Tibial artery (tissue), 4 donors: ENCODE results near the gene TMBIM1.

ENCODE experiments used
- DNase-seq, 2 donors: peaks; one replicate each; pipeline ENCODE4 v3.0.0-alpha.2; 2019
- H3K27ac ChIP-seq, 2 donors: fragments of 200-600 bp; sonication (generic) in 1 of 2; 1 replicate in 1 of 2; 2 replicates in 1 of 2; pipeline ENCODE4 v1.5.1; 2018 to 2019; ENCODE audit warnings: mild to moderate bottlenecking in 1 of 2
- H3K27me3 ChIP-seq, 2 donors: fragments of 200-600 bp; sonication (generic) in 1 of 2; one replicate each; pipeline versions ENCODE4 v1.5.1 to v1.6.0; 2016 to 2019
- H3K36me3 ChIP-seq, 3 donors: fragments of 200-600 bp; sonication (generic) in 2 of 3; one replicate each; pipeline ENCODE4 v1.5.1; 2016 to 2019; ENCODE audit warnings: mild to moderate bottlenecking in 2 of 3
- H3K4me1 ChIP-seq, 4 donors: fragments of 200-600 bp; sonication (generic) in 2 of 4; 1 replicate in 3 of 4; 2 replicates in 1 of 4; pipeline ENCODE4 v1.5.1; 2016 to 2019
- H3K4me3 ChIP-seq, 2 donors: fragments of 200-600 bp; sonication (generic) in 1 of 2; 1 replicate in 1 of 2; 2 replicates in 1 of 2; pipeline ENCODE4 v1.5.1; 2018 to 2019; ENCODE audit warnings: mild to moderate bottlenecking in 2 of 2
- H3K9me3 ChIP-seq, 3 donors: fragments of 200-600 bp; sonication (generic) in 1 of 3; one replicate each; pipeline ENCODE4 v1.5.1; 2016 to 2019
- intact Hi-C: fragments of 100-400 bp; cut with DNase I; formaldehyde crosslinking; loops from one replicate; pipeline ENCODE4 v1.15.0; 2023; ENCODE audit warnings: low total_unique reads
- TF ChIP-seq, protein P1 (sequence below), 2 experiments: fragments of 200-600 bp in 1 of 2; fragments of 450-650 bp in 1 of 2; IDR thresholded peaks; one replicate each; pipeline ENCODE4 v1.5.1; 2017 to 2019; ENCODE audit warnings: antibody characterized with exemption in 2 of 2, mild to moderate bottlenecking in 1 of 2, moderate library complexity in 1 of 2

TMBIM1 gene

GRCh38 chr2:218229239-218229638, 63.1 kb downstream of the TMBIM1 start:
- Histone ChIP-seq H3K4me1 (peaks cover 0 to 59% (median 23%) of the 10 kb centered on the region in 4 donors), H3K36me3 (peaks cover 51 to 85% (median 83%) of the 10 kb centered on the region in 3 donors), H3K27ac (peak overlapping the region; percentile 48 to 49), H3K27me3 (no peaks in the 10 kb centered on the region), H3K9me3 (no peaks in the 10 kb centered on the region), H3K4me3 (no peak overlapping the region)
- intact Hi-C loops: no loop called here
- TF ChIP-seq, protein P1, sequence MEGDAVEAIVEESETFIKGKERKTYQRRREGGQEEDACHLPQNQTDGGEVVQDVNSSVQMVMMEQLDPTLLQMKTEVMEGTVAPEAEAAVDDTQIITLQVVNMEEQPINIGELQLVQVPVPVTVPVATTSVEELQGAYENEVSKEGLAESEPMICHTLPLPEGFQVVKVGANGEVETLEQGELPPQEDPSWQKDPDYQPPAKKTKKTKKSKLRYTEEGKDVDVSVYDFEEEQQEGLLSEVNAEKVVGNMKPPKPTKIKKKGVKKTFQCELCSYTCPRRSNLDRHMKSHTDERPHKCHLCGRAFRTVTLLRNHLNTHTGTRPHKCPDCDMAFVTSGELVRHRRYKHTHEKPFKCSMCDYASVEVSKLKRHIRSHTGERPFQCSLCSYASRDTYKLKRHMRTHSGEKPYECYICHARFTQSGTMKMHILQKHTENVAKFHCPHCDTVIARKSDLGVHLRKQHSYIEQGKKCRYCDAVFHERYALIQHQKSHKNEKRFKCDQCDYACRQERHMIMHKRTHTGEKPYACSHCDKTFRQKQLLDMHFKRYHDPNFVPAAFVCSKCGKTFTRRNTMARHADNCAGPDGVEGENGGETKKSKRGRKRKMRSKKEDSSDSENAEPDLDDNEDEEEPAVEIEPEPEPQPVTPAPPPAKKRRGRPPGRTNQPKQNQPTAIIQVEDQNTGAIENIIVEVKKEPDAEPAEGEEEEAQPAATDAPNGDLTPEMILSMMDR (IDR thresholded peaks at IDR 0.05): no peak
- DNase-seq: peak in 1 of 2 donors; percentile 26

- H3K4me3 ChIP-seq: no peak overlapping the region
- H3K36me3 ChIP-seq: peaks cover 48 to 78% (median 77%) of the 10 kb centered on the region in 3 donors
- TF ChIP-seq, protein P1 (IDR thresholded peaks at IDR 0.05): no peak
- H3K27me3 ChIP-seq: no peaks in the 10 kb centered on the region
- no peak for DNase-seq
- H3K27ac ChIP-seq: peak overlapping the region; percentile 48 to 49
- intact Hi-C loops: no loop called here
- peaks cover 0 to 65% (median 26%) of the 10 kb centered on the region in 4 donors for H3K4me1 ChIP-seq
- H3K9me3 ChIP-seq: no peaks in the 10 kb centered on the region
Observed at GRCh38 chr2:218228366-218229090, 63.8 kb downstream of the TMBIM1 start.

GRCh38 chr2:218226903-218227302, 65.4 kb downstream of the TMBIM1 start:
- Histone ChIP-seq H3K4me1 (peaks cover 0 to 81% (median 34%) of the 10 kb centered on the region in 4 donors), H3K4me3 (no peak overlapping the region), H3K27ac (no peak overlapping the region), H3K9me3 (no peaks in the 10 kb centered on the region), H3K27me3 (no peaks in the 10 kb centered on the region), H3K36me3 (peaks cover 33 to 61% (median 61%) of the 10 kb centered on the region in 3 donors)
- no peak for DNase-seq
- intact Hi-C loops: no loop called here
- TF ChIP-seq, protein P1 (IDR thresholded peaks at IDR 0.05): no peak
